T follicular helper cell (primary cell): Measurements from ENCODE around the gene IDH1.
"Not testable (repeated sequence)": the region's sequence is repeated elsewhere in the genome, so short reads cannot be mapped to it uniquely, and the experiment has no call there.

Experiments
- DNase-seq: peaks from one replicate; pipeline ENCODE4 v3.0.0-alpha.2; 2020; ENCODE audit warnings: low read depth

Gene IDH1

DNA sequence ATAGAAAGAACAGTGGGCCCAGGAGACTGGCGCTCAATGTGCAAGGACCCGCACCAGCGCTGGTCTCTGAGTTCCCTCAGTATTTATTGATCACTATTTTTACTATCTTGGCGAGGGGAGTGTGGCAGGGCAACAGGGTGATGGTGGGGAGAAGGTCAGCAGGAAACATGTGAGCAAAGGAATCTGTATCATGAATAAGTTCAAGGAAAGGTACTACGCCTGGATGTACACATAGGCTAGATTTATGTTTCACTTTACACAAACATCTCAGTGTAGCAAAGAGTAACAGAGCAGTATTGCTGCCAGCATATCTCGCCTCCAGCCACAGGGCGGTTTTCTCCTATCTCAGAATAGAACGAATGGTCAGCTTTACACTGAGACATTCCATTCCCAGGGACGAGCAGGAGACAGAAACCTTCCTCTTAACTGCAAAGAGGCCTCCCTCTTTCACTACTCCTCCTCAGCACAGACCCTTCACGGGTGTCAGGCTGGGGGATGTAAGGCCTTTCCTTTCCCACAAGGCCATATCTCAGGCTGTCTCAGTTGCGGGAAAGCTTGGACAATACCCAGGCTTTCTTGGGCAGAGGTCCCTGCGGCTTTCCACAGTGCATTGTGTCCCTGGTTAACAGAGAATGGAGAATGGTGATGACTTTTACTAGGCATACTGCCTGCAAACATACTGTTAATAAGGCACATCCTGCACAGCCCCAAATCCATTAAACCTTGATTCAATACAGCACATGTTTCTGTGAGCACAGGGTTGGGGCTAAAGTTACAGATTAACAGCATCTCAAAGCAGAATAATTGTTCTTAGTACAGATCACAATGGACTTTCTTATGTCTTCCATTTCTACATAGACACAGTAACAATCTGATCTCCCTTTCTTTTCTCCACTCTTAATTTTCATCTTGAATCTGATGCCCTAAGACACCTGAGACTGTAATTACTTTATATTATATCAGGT lies 2.3 kb upstream of the IDH1 start:
- not testable (repeated sequence) for DNase-seq

DNA sequence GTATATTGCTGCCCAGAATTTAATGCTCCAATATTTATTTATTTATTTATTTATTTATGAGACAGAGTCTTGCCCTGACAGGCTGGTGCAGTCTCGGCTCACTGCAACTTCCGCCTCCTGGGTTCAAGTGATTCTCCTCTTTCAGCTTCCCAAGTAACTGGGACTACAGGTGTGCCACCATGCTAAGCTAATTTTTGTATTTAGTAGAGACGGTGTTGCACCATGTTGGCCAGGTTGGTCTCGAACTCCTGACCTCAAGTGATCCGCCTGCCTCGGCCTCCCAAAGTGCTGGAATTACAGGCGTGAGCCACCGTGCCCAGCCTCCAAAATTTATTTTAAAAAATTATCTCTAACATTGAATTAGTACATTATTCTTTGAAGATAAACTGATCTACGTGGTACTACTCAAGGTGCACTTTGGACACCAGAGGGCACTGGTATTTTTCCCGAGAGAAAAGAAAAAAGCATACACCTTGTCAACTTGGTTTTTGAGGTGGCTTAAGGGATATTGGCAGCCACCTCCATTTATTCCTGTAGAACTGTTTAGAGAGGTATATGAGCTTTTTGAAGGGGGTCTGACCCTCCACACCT lies 1.4 kb upstream of the IDH1 start:
- no peak for DNase-seq

DNA sequence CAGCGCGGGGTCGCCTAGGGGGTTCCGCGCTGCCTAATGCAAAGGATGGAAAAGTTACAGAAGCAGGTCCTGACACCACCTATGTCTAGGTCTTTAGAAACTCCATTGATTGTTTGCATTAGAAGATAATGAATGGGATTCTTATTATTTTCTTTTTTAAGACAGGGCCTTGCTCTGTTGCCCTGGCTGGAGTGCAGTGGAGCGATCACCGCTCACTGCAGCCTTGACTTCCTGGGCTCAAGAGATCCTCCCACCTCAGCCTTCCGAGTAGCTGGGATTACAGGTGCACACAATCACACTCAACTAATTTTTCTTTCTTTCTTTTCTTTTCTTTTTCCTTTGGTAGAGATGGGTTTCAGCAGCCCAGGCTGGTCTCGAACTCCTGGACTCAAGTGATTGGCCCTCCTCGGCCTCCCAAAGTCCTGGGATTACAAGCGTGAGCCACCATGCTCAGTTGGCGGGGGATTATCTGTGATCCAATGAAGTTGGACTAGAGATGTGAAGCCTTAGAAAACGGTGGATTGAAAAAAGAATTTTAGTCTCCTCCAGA lies 761 bp upstream of the IDH1 start:
- no peak for DNase-seq

GRCh38 chr2:208254118-208254870 lies 577 bp downstream of the IDH1 start:
- peak; percentile 71 for DNase-seq

GRCh38 chr2:208253600-208254117 lies 1.2 kb downstream of the IDH1 start:
- DNase-seq, result no peak

DNA sequence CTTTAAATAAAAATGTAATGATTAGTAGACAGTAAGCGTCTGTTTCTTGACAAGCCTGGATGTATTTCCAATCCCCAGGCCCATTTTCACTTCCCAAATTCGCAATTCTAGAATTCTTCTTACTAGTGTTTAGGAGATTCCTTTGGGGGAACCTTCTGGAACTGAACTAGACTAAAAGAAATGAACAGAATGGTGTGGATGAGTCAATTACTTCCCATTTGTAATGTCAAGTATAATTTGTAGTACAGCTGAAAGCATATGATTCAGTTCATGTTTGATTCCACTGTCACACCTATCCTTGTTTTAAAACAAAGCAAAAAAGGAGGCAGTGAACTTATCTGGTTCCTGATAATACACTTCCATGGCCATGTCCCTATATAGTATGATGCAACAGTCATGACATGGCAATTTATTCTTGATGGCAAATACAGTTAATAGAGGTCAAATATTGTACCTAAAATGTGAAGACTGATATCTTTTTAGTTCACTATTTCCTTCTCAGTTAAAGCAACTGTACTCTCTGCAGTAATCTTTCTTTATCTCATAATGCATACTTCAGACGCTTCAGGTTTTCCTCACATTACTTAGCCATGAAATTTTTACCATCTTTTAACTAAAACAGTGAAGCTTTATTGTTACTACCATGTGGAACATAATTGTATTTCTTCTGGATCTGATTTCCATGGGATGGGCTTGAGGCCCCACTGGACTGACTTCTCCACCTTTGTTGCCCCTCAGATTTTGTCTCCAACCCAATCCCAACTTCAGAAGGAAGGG lies 2.0 kb downstream of the IDH1 start:
- DNase-seq, result no peak

- DNase-seq, result no peak
Measured at GRCh38 chr2:208251098-208251497, 3.8 kb downstream of the IDH1 start.

GRCh38 chr2:208250388-208250787 lies 4.5 kb downstream of the IDH1 start:
- no peak for DNase-seq

DNA sequence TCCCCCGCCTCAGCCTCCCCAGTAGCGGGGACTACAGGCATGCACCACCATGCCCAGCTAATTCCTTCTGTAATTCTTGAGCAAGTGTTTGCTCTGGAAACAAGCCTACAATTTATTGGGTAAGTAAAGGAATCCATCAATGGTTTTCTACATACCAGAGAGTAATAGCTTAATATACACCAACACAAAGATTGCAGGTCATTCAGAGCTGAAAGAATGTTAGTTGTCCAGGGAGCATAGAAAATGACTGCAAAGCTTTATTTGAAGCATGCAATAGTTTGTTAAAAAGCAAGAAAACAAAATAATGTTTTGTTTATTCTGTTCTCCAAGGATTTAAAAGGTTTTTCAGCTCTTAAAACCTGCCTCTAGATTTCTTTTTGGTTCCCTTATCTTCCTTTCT lies 5.6 kb downstream of the IDH1 start:
- no peak for DNase-seq

- DNase-seq, result no peak
Measured at GRCh38 chr2:208248601-208249000, 6.3 kb downstream of the IDH1 start.

GRCh38 chr2:208245746-208246145 lies 9.1 kb downstream of the IDH1 start:
- no peak for DNase-seq

- DNase-seq, result no peak
Measured at GRCh38 chr2:208244422-208244821, 10.4 kb downstream of the IDH1 start.

DNA sequence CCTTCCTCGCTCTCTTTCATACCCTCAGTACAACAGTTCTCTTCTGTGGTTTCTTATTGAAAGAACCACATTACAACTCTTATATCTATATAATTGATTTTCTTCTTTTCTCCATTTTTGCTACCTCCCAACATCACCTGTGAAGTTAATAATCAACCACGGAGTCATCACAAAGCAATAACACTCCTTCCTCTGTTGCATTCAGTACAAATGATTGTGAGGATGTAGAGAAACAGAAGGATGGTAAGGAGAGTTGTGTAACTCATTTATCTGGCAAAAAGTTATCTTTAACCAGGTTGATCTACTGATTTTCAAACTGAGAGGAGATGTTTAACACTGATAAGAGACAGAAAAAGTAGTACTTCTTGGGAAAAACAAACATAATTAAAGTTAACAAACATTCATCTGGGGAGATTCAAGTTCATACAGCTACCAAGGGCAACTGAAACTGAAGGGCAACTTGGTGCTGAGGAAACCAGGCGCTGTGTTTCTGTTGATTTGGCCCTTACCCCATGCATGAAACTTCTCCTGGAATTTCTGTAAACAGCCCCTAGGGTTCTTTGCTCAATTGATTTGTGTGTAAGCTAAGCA lies 14.2 kb downstream of the IDH1 start:
- DNase-seq, result no peak

GRCh38 chr2:208239770-208240493 lies 14.9 kb downstream of the IDH1 start:
- DNase-seq, result no peak

- no peak for DNase-seq
Measured at GRCh38 chr2:208235860-208236259, 19.0 kb downstream of the IDH1 start.

DNA sequence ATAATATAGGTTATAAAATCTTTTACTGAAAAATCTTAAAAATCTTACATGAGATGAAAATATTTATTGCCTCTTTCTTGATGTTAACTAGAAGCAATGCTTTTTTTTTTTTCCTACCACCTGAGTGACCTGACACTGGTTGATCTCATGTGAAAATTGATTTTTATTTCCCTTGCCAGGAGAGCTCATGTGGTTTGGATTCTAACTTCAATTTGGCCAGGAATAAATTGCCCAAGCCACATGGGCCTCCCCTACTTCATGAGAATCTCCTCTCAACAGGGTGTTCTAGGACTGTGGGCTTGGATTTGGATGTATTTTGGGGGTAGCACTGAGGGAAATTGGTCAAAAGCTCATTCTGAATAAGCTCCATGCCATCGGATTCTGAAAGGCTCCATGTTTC lies 20.1 kb downstream of the IDH1 start:
- no peak for DNase-seq

DNA sequence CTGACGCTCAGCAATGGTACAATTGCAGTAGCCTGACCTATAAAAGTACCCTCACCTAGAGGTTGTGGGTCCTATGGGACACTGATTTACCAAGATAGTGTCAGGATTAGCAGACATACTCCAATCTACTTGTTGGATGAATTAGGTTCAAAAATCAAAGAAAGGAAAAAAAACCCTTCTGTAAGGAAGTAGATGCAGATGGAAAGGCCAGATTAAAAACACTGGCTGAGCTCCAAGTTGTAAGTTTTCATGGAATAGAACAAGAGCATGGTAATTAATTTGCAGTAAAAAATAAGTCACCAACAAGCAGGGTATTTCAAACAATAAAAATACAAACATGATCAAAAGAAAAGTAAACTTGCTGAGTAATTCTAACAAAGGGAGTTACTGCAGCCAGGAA lies 26.4 kb downstream of the IDH1 start:
- DNase-seq, result no peak

DNA sequence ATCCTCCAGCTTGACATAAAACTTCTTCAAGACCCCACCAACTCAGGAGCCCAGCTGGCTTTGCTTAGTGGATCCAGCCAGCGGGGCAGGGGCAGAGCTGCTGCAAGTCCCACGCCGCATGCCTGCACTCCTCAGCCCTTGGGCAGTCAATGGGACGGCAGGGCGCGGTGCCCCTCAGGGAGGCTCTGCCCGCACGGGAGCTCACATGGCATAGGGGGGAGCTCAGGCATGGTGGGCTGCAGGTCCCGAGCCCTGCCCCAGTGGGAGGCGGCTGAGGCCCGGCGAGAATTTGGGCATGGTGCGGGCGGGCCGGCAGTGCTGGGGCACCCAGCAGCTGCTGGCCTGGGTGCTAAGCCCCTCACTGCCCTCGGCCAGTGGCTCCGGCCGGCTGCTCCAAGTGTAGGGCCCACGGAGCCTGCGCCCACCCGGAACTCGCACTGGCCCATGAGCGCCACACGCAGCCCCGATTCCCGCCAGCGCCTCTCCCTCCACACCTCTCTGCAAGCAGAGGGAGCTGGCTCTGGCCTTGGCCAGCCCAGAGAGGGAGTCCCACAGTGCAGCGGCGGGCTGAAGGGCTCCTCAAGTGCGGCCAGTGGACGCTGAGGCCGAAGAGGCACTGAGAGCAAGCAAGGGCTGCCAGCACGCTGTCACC lies 27.2 kb downstream of the IDH1 start:
- no peak for DNase-seq

DNA sequence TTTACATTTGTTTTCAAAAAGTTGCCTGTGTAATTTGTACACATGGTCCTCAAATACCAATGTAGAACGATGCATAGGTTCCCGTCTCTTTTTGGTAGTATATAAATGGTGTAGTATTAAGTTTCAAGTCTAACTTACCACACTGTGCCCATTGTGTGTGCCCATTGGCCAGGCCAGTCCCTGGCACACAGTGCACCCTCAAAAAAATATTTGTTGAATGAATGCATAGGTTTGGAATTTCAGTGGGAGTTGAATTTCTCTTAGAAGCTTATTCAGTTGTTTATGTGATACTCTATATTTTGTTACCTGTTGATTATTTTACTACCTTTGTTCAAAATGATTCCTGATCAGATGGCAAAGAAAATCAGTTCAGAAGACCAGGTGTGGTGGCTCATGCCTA lies 30.1 kb downstream of the IDH1 start:
- DNase-seq, result no peak

DNA sequence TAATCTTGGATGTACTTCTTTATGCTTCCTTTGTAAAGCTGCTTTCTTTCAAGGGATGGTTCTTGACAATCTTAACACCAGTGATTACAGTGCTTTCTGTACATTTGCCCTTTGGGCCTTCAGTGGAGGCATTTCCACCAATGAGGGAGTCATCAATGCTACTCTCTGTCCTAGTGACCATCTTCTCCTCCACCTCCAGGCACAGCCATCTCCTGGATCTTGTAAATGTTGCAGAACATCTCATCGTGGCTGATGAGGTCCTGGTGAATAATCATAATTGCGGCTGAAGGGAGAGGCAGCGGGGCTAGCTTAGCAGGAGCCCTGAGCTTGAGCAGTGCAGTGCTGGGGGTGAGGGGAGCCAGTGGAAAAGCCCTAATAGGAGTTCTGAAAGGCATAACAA lies 32.5 kb downstream of the IDH1 start:
- DNase-seq, result no peak
